ENCODE results near the gene MARS1. TPM values are rescaled to one million over a fixed set of nuclear protein-coding genes. Genes with fewer than 3 reads are reported as not detected.

MARS1 gene
- total RNA-seq, 1 experiment from 2014 or later, result 209 TPM

GRCh38 chr12:57539134-57539768 lies 51.4 kb downstream of the MARS1 start:
- H3K9me2 ChIP-seq (replicated peaks; ENCODE audit: low read length), result no peaks in the 10 kb centered on the region
- no peaks in the 10 kb centered on the region for H3F3A ChIP-seq (ENCODE audit: low read length, unreplicated experiment)
- H3K4me3 ChIP-seq (ENCODE audit: low read length), result no peak overlapping the region
- no TSS peak for BruUV-seq (replicated peaks)
- H3K27ac ChIP-seq (ENCODE audit: low read length), result no peak overlapping the region
- ChIA-PET POLR2A (ENCODE audit: unreplicated experiment) (no interaction called here), CTCF (no interaction called here)
- no peak overlapping the region for H3K4me2 ChIP-seq (ENCODE audit: low read length)
- H3K27me3 ChIP-seq (ENCODE audit: low read length), result no peaks in the 10 kb centered on the region
- H3K9me3 ChIP-seq (ENCODE audit: low read length), result no peaks in the 10 kb centered on the region
- TF ChIP-seq EZH2phosphoT487 (IDR thresholded peaks at IDR 0.05; ENCODE audit: borderline replicate concordance, low read length) (no peak), EZH2 (IDR thresholded peaks at IDR 0.05; ENCODE audit: low read length, unreplicated experiment) (no peak), CTCF (conservative IDR thresholded peaks at IDR 0.05; ENCODE audit: low read depth, low read length) (no peak)
- ATAC-seq (no peak), DNase-seq (no peak)
- intact Hi-C loops (cut with micrococcal nuclease), result no loop called here
- H2AFZ ChIP-seq (ENCODE audit: low read length), result no peak overlapping the region
- no peaks in the 10 kb centered on the region for H3K79me2 ChIP-seq (ENCODE audit: low read length)
- no peaks in the 10 kb centered on the region for H4K20me1 ChIP-seq (ENCODE audit: low read length)
- H3K9ac ChIP-seq (ENCODE audit: low read length), result no peak overlapping the region
- peaks cover 26% of the 10 kb centered on the region; the same call in 1 of the 2 replicates for H3K36me3 ChIP-seq (ENCODE audit: low read depth, low read length)
- H3K4me1 ChIP-seq (ENCODE audit: insufficient read depth, low read length), result no peaks in the 10 kb centered on the region

GRCh38 chr12:57541001-57541400 lies 53.1 kb downstream of the MARS1 start:
- Histone ChIP-seq H3K36me3 (ENCODE audit: low read depth, low read length) (peaks cover 19% of the 10 kb centered on the region; the same call in 1 of the 2 replicates), H3K4me2 (ENCODE audit: low read length) (no peak overlapping the region), H3K27me3 (ENCODE audit: low read length) (no peaks in the 10 kb centered on the region), H3K27ac (ENCODE audit: low read length) (no peak overlapping the region), H3K79me2 (ENCODE audit: low read length) (peaks cover 16% of the 10 kb centered on the region), H3K9me3 (ENCODE audit: low read length) (no peaks in the 10 kb centered on the region), H3K4me3 (ENCODE audit: low read length) (no peak overlapping the region), H3F3A (ENCODE audit: low read length, unreplicated experiment) (no peaks in the 10 kb centered on the region), H2AFZ (ENCODE audit: low read length) (no peak overlapping the region), H4K20me1 (ENCODE audit: low read length) (no peaks in the 10 kb centered on the region), H3K4me1 (ENCODE audit: insufficient read depth, low read length) (peaks cover 9% of the 10 kb centered on the region), H3K9ac (ENCODE audit: low read length) (no peak overlapping the region), H3K9me2 (replicated peaks; ENCODE audit: low read length) (no peaks in the 10 kb centered on the region)
- BruUV-seq (replicated peaks), result no TSS peak
- intact Hi-C loops (cut with micrococcal nuclease), result no loop called here
- POLR2A ChIA-PET (ENCODE audit: unreplicated experiment), result no interaction called here
- no peak for TF ChIP-seq EZH2phosphoT487 (IDR thresholded peaks at IDR 0.05; ENCODE audit: borderline replicate concordance, low read length)
- TF ChIP-seq CTCF (conservative IDR thresholded peaks at IDR 0.05; ENCODE audit: low read depth, low read length), result no peak
- TF ChIP-seq EZH2 (IDR thresholded peaks at IDR 0.05; ENCODE audit: low read length, unreplicated experiment), result no peak
- DNase-seq, result no peak
- CTCF ChIA-PET, result no interaction called here
- no peak for ATAC-seq

GRCh38 chr12:57541717-57542116 lies 53.8 kb downstream of the MARS1 start:
- Histone ChIP-seq H3K79me2 (ENCODE audit: low read length) (peaks cover 24% of the 10 kb centered on the region), H3F3A (ENCODE audit: low read length, unreplicated experiment) (no peaks in the 10 kb centered on the region), H3K9ac (ENCODE audit: low read length) (no peak overlapping the region), H4K20me1 (ENCODE audit: low read length) (no peaks in the 10 kb centered on the region), H3K36me3 (ENCODE audit: low read depth, low read length) (peaks cover 19% of the 10 kb centered on the region; the same call in 1 of the 2 replicates), H3K27ac (ENCODE audit: low read length) (no peak overlapping the region), H3K9me3 (ENCODE audit: low read length) (no peaks in the 10 kb centered on the region), H2AFZ (ENCODE audit: low read length) (no peak overlapping the region), H3K4me2 (ENCODE audit: low read length) (no peak overlapping the region), H3K9me2 (replicated peaks; ENCODE audit: low read length) (no peaks in the 10 kb centered on the region), H3K4me1 (ENCODE audit: insufficient read depth, low read length) (peaks cover 12% of the 10 kb centered on the region), H3K4me3 (ENCODE audit: low read length) (no peak overlapping the region), H3K27me3 (ENCODE audit: low read length) (no peaks in the 10 kb centered on the region)
- DNase-seq (no peak), ATAC-seq (no peak)
- BruUV-seq (replicated peaks), result no TSS peak
- no peak for TF ChIP-seq EZH2 (IDR thresholded peaks at IDR 0.05; ENCODE audit: low read length, unreplicated experiment)
- no peak for TF ChIP-seq CTCF (conservative IDR thresholded peaks at IDR 0.05; ENCODE audit: low read depth, low read length)
- TF ChIP-seq EZH2phosphoT487 (IDR thresholded peaks at IDR 0.05; ENCODE audit: borderline replicate concordance, low read length), result no peak
- ChIA-PET CTCF (no interaction called here), POLR2A (ENCODE audit: unreplicated experiment) (no interaction called here)
- intact Hi-C loops (cut with micrococcal nuclease), result no loop called here
